ENCODE data around the gene ROR1. TPM values are rescaled to one million over a fixed set of nuclear protein-coding genes. Genes with fewer than 3 reads are reported as not detected.

ROR1 gene
- total and polyA plus RNA-seq, 7 donors = 0.13 to 2.8 (median 1.2) TPM

- ATAC-seq = no peak
- Histone ChIP-seq H3K4me3 (no peak overlapping the region), H3K36me3 (ENCODE audit: insufficient read depth in 1 of 2, low read depth in 1 of 2) (no peaks in the 10 kb centered on the region), H3K9me3 (no peaks in the 10 kb centered on the region), H3K27ac (no peak overlapping the region), H3K4me1 (peaks cover 7% of the 10 kb centered on the region), H3K27me3 (ENCODE audit: insufficient read depth in 3 of 3, low read length in 2 of 3) (no peaks in the 10 kb centered on the region)
- no peak for DNase-seq
- no peak for TF ChIP-seq CTCF (IDR thresholded peaks at IDR 0.05)
- 90 to 100% (median 100%) methylated on average over 1 of the region's 1 CpG for WGBS, 3 donors
- intact Hi-C loops (cut with DNase I) = no loop called here
Measured at GRCh38 chr1:63836374-63836773, 62.6 kb downstream of the ROR1 start.

- Histone ChIP-seq H3K27ac (no peak overlapping the region), H3K27me3 (ENCODE audit: insufficient read depth in 3 of 3, low read length in 2 of 3) (no peaks in the 10 kb centered on the region), H3K4me1 (peaks cover 2% of the 10 kb centered on the region), H3K4me3 (no peak overlapping the region), H3K9me3 (no peaks in the 10 kb centered on the region), H3K36me3 (ENCODE audit: insufficient read depth in 1 of 2, low read depth in 1 of 2) (no peaks in the 10 kb centered on the region)
- WGBS, 3 donors = 80 to 82% (median 82%) methylated on average over 5 of the region's 5 CpGs
- no peak for TF ChIP-seq CTCF (IDR thresholded peaks at IDR 0.05)
- no peak for DNase-seq
- intact Hi-C loops (cut with DNase I) = no loop called here
- no peak for ATAC-seq
Measured at GRCh38 chr1:63836830-63837229, 63.0 kb downstream of the ROR1 start.

DNA sequence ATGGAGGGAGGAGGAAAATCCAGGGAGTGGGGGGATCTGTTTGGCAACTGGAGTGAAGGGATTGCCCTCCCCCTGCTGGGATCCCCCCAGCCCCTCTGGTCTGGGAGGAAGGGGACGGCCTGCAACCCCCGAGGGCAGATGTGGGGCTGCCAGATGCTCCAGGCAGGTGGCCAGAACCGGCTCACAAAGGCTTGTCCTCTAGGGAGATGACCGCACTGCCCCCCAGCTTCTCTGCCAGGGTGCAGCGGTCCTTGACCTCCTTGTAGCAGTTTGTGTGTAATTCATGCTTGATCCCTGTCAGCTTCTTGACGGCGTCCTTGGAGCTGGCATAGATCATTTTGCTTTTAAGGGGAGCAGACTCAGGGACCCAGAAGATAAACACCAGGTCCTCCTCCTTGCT is 69.2 kb downstream of the ROR1 start:
- no peaks in the 10 kb centered on the region for H3K36me3 ChIP-seq (ENCODE audit: insufficient read depth in 1 of 2, low read depth in 1 of 2)
- TF ChIP-seq CTCF (IDR thresholded peaks at IDR 0.05) = no peak
- DNase-seq (no peak), ATAC-seq (no peak)
- no peak overlapping the region for H3K27ac ChIP-seq
- no peak overlapping the region for H3K4me3 ChIP-seq
- no peaks in the 10 kb centered on the region for H3K27me3 ChIP-seq (ENCODE audit: insufficient read depth in 3 of 3, low read length in 2 of 3)
- H3K4me1 ChIP-seq = peaks cover 4% of the 10 kb centered on the region
- H3K9me3 ChIP-seq = no peaks in the 10 kb centered on the region
- WGBS, 3 donors = 47 to 54% (median 47%) methylated on average over 7 of the region's 7 CpGs
- intact Hi-C loops (cut with DNase I) = no loop called here

DNA sequence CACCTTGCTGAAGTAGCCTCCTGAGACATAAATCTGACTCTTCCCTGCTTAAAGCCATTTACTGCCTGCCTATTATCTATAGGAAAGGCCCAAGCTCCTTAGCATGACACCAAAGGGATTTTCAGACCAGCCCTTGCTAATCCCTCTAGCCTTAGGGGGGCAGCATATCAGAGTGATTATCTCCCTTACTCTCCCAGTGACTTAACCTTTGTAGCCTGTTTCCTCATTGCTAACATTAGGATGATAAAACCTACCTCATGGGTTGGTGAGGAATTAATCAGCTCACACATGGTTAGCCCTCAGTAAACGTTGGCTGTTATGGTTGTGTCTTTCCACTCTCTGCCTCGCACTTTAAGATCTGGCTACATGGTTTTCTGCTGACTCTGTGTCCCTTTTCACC is 70.1 kb downstream of the ROR1 start:
- WGBS, 3 donors = 66 to 77% (median 74%) methylated on average over 2 of the region's 2 CpGs
- no peak for TF ChIP-seq CTCF (IDR thresholded peaks at IDR 0.05)
- H3K36me3 ChIP-seq (ENCODE audit: insufficient read depth in 1 of 2, low read depth in 1 of 2) = no peaks in the 10 kb centered on the region
- no peak overlapping the region for H3K4me3 ChIP-seq
- no peak for DNase-seq
- H3K4me1 ChIP-seq = peaks cover 4% of the 10 kb centered on the region
- intact Hi-C loops (cut with DNase I) = no loop called here
- ATAC-seq = no peak
- no peaks in the 10 kb centered on the region for H3K9me3 ChIP-seq
- no peak overlapping the region for H3K27ac ChIP-seq
- H3K27me3 ChIP-seq (ENCODE audit: insufficient read depth in 3 of 3, low read length in 2 of 3) = no peaks in the 10 kb centered on the region

- ATAC-seq = no peak
- no peak for TF ChIP-seq CTCF (IDR thresholded peaks at IDR 0.05)
- no peaks in the 10 kb centered on the region for H3K9me3 ChIP-seq
- WGBS, 3 donors = 82 to 93% (median 86%) methylated on average over 1 of the region's 1 CpG
- H3K4me3 ChIP-seq = no peak overlapping the region
- H3K27ac ChIP-seq = no peak overlapping the region
- no peak for DNase-seq
- peaks cover 10% of the 10 kb centered on the region for H3K4me1 ChIP-seq
- no peaks in the 10 kb centered on the region for H3K27me3 ChIP-seq (ENCODE audit: insufficient read depth in 3 of 3, low read length in 2 of 3)
- no peaks in the 10 kb centered on the region for H3K36me3 ChIP-seq (ENCODE audit: insufficient read depth in 1 of 2, low read depth in 1 of 2)
- intact Hi-C loops (cut with DNase I) = no loop called here
Measured at GRCh38 chr1:63845346-63845745, 71.5 kb downstream of the ROR1 start.
